Activated CD4-positive, alpha-beta T cell treated with anti-CD3 and anti-CD28 coated beads, Interleukin-10, Interleukin-2, amounts not matched to agents 100 ng/mL and 50 ng/mL, durations not matched to agents 16 hours and 8 hours (primary cell): Measurements from ENCODE around the gene MARVELD1.
"Not testable (repeated sequence)": the region's sequence is repeated elsewhere in the genome, so short reads cannot be mapped to it uniquely, and the experiment has no call there.

Experiments
- DNase-seq: peaks from one replicate; pipeline ENCODE4 v3.0.0-alpha.2; 2020

The MARVELD1 gene

DNA sequence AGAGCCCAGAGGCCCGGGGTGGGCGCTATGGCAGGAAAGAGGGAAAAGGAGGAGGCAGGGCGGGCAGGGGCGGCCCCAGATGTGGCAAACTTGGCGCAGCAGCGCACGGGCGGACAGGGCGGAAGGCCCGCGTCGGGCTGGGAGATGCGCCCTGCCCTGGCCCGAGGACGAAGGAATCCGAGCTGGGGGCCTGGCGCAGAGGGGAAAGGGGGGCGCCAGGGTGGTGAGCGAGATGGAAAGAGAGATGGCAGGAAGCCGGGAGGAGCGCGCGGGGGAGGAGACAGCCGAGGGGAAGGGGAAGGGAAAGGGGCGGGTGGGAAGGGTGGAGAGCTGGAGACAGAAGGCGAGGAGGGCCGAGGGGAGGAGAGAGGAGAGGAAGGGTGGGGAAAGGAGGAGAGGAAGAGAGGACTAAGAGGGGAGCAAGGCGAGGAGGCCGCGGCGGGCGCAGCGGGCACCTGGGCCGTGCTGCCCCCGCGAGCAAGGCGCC lies at the start of gene MARVELD1:
MARVELD1 (plus strand) TSS at position 392 of the 487 bp plus-strand sequence. CDS start 147 bp downstream, outside the sequence.
- DNase-seq, result peak; percentile 34

DNA sequence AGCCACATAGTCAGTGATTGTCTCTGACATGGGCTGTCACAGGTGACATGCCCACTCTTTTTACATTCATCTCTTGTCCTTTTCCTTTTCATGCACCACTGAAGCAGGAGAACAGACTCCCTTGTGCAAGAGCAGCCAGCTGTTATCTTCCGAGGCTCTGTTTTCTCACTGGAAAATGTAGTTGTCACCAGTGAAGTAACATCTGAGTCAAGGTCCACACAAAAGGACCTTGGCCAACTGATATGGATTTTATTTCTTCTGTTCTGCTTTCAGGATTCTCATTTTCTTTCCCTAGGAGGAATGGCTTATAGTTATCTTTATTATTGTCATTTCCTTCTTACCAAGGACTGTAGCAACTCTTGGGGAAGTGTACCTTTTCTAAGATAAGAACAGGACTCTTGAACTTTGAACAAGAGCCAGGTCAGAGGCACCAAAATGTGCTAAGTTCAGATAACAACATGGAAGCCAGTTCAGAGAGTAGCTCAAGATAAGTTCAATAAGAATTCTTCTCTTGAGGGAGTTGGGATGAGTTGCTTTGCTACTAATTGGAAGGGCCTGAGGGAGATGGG lies 49.2 kb upstream of the MARVELD1 start:
- no peak for DNase-seq

DNA sequence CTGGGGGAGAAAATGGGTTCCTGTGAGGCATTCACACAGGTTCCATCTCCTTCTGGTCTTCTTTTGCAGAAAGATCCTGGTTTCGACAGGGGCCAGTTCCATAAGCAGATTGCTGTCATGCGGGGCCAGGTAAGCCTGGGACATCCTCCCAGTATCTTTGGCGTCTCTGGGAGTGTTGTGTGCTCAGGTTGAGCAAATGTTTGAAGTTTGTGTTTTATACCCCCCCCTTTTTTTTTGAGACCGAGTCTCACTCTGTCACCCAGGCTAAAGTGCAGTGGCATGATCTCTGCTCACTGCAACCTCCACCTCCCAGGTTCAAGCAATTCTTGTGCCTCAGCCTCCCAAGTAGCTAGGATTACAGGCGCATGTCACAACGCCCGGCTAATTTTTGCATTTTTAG lies 46.5 kb upstream of the MARVELD1 start:
- DNase-seq, result no peak

DNA sequence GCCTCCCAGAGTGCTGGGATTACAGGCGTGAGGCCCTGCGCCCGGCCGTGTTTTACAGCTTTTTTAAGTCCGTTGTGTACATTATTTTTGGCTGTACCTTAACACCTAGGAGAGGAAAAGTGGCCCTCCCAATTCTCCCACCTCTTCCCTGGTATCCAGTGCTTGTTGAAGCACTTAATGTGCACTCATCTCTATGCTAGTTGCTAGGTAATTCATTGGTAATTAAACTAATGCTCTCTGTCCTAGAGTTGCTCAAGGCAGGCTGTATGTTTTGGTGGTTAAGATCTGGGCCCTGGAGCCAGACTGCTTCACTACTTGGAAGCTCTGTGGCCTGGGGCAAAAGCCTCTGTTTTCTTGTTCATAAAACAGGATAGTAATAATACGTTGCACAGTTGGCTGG lies 46.1 kb upstream of the MARVELD1 start:
- DNase-seq, result no peak

DNA sequence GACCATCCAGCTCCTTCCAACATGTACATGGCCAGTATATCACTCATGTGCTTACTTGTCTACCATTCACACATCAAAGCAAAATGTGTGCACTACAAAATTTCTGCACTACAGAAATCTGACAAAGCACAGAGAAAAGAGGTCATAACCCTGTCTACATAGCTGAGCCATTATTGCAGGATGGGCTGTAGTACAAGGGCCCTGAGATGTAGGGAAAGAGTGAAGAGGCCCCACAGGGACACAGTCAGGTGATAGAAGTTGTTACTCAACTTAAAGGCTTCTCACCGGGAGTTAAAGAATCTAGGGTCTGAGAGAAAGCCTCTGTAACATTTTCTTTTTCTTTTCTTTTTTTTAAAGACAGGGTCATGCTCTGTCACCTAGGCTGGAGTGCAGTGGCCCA lies 44.0 kb upstream of the MARVELD1 start:
- no peak for DNase-seq

DNA sequence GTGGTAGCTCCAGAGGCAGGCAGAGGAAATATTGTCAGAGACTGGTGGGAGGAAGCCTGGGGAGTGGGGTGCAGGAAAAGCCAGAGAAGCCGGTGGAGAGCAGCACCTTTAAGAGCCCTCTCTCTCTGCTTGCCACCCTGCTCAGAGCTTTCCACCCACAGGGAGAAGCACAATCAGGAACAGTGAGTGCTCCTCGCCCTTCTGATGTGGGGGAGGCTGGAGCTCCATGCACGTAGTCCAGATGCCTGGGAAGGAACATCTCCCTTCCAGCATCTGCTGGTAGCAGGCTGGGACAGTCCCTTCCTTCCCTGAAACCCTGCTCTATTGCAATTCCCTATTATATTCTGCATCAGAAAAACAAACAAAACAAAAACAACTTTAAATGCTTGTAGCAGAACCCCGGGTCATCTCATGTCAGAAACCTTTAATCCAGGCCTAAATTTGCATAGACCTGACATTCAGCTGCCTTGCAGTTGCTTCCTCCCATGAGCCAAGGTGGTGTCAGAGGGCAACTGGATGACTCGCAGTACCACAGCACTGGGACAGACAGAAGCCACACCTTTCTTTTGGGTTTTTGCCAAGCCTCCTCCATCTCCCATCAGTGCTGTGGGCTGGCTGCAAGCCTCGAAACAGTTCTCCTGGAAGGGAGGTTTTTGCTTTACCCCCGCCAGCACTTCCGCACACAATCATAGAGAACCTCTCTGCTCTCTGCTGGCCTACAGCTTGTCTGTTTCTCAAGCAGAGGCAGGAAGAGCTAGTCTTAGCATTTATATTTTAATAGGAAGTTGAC lies 39.6 kb upstream of the MARVELD1 start:
- DNase-seq, result peak; percentile 38

DNA sequence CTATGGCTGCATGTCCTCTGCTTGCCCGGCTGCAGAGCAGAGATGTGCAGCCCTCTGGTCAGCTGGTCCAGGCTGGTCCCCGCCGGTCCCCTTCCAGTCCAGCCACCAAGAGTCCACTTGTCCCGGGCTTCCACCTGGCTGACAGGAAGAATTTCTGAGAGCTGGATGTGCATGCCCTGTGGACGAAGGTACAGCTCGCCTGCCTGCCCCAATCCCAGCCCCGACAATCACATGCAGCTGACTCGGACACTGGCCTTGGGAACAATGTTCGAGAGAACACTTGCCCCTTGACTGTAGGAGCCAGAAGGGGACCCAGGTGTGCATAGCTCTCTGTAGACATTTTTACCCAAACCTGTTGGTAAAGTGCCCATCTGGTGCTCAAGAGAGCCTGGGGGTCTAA lies 38.3 kb upstream of the MARVELD1 start:
- DNase-seq, result no peak

DNA sequence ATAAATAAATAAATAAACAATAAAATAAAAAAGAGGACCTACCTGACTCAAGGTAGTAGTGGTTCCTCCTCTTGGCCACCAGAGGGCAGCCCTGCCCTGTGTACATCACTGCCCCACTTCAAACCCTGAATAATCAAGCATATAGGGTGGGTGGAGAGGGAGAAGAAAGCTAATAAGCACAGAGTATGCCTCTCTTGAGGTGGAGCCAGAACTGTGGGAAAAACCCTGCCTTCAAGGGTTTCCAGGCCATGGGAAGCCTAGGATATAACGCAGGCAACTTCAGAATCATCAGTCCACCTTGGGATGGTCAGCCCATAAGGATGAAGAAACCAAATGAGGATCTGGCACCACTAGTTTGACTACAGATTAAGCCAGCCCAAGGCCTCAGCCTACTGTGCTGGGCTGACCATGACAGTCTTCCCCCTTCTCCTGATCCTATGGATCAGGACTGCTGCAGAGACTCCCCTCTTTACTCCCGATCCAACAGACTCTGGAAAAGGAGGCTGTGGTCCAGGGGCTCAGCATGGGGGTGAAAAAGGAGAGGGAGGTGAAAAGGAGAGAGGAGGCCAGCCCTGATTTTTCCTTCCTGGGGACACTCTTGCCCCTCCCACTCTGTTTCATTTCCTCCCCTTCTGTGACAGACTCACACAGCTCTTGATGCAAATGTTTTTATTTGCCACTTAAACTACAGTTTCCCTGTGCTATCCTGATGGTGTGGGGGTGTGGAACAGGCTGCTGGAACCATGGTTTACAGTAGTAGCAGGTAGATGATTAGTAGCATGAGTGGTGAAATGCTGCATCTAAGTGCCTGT lies 36.6 kb upstream of the MARVELD1 start:
- peak; percentile 52 for DNase-seq

DNA sequence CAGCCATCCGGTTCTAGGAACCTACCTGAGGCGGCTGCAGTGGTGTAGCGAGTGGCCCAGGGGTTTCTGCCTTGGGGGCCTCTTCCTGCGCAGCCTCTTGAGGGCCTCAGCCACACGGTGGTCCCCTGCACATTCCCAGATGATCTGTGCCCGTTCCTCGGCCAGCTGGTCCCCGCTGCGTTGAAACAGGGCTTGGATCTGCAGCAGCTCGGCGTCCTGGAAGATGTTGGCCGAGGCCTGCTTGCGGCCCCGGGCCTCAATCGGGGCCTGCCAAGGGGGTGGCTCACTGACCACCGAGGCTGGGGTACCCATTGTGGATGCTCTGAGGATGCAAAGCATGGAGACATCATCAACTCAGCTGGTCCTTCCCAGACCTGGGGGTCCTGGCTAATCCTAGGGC lies 33.9 kb upstream of the MARVELD1 start:
- no peak for DNase-seq

DNA sequence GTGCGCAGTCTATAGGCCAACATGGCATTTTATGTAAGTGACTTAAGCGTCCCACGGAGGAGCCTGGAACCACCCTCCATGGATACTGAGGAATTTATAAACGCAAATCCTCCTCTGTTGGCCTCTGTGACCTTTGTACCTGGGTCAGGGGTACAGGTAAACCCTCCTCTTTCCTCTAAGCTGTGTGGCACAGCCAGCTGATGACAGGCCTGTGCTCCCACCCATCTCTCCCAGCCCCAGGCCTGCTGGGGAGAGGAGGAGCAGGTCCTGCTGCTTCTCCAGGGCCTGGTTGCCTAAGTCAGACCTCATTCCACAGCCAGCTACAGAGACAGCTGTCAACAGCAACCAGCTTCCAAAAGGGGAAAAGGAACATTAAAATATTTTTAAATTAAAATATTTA lies 31.5 kb upstream of the MARVELD1 start:
- no peak for DNase-seq

DNA sequence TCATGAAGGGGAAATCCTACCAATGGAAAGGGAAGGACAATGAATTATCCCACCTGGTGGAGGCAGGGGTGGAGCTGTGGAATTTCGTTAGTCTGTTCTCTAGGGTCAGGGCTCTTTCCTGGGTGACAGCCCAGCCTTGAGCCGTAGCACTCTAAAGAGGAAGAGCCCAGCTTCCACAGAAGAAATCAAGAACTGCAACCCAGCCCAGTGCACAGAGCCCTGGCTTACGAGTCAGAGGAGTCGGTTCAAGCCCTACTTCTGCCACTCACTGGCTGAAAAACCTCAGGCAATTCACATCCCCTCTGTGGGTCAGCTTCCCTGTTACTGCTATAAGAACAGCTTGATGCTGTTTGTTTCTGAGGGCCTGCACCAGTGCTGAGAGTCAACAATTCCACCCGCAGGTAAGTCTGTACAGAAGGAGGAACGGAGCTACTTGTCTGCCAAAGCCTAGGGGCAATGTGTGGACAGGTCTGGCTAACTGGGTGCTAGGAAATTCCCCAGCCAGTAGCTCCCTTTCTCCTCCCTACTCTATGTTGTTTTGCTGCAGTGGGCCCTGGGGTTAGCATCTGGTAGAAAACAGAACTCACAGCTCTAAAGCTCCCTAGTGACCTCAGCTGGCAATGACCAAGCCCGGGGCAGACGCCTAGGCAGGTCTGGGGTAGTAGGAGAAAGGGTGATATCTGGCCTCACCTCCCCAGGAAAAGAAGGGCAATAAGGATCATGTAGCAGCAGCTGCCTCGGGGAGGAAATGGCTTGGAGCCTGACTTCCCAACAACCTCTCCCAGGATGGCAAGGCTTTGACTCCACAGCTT lies 29.8 kb upstream of the MARVELD1 start:
- DNase-seq, result no peak

DNA sequence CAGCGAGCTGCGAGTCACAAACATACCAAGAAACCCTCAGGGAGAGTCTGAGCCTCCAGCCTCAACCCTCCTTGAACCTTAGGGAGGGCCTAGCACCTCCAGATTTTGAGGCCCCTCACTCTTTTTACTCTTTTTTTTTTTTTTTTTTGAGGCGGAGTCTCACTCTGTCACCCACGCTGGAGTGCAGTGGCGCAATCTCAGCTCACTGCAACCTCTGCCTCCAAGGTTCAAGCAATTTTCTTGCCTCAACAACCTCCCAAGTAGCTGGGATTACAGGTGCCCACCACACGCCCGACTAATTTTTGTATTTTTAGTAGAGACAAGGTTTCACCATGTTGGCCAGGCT lies 29.2 kb upstream of the MARVELD1 start:
- not testable (repeated sequence) for DNase-seq

DNA sequence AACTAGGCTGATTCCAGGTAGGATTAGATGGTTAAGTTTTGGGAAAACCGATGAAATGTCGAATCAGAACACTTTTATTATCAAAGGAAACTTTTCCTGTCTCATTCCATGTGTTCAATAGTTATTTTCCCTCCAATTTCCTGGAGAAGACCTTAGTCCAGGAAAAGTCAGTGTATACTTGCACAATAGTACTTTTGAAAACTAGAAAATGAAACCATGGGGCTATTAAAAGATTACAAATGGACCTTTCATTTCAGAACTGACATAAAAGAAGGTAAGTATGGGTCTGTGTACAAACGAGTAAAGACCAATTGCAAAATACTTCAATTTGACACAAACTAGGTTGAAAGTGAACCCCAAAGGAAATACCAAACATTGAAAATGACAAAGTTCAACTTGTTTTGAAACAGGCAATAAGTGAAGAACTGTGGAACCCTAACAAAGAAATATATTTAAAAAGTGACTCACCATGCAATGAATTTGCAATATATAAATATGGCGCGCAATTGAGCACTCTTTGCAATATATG lies 28.6 kb upstream of the MARVELD1 start:
- DNase-seq, result no peak

DNA sequence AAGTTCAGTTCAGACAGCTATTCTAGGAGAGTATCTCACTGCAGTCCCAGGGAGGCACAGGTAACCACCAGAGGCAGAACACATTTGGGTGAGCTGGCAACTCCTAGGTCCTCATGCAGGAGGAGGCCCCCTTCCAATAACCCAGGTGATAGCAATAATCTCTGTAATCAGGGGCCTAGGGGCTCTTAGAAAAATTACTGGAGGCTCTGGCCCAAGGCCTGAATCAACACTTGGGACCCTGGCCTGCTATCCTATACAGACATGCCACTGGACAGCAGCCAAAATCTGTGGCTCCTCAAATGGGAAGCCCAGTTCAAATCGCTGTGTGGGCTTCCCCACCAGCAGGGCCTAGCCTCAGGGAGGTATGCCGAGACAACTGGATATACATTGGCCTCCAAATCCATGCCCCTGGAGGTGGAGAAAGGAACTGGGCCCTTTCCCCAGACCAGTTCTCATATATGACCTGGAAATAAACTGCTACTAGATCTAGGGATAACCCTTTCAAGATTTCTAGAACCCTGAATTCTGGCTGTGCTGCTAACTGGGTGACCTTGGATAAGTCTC lies 28.1 kb upstream of the MARVELD1 start:
- DNase-seq, result no peak

DNA sequence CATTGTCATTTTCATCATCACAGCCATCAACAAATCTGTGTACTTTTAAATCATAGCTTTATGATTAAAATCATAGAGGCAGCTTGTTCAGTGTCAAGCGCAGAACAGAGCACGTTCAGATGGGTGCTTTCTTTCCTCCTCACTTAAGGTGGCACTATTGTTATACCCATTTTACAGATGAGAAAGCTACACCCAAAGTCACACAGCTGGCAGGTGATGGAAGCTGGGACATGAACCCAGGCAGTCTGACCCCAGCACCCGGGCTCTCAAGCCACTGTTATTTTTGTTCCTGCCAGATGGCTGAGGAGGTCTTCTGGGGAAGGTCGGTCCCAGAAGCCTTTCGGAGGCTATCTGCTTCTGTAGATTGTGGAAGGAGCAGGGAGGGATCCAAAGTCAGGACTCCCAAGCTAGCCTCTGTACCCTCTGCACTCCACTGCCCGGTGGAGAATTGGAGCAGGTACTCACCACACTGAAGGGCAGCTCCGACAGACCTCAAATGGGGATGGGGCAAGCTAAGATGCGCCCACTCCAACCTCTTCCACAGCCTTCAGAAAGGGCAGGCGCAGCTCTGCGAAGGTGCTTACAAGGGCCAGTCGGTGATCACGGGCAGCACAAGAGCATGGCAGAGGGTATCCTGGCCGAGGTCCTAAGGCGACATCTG lies 27.1 kb upstream of the MARVELD1 start:
- peak; percentile 34 for DNase-seq

DNA sequence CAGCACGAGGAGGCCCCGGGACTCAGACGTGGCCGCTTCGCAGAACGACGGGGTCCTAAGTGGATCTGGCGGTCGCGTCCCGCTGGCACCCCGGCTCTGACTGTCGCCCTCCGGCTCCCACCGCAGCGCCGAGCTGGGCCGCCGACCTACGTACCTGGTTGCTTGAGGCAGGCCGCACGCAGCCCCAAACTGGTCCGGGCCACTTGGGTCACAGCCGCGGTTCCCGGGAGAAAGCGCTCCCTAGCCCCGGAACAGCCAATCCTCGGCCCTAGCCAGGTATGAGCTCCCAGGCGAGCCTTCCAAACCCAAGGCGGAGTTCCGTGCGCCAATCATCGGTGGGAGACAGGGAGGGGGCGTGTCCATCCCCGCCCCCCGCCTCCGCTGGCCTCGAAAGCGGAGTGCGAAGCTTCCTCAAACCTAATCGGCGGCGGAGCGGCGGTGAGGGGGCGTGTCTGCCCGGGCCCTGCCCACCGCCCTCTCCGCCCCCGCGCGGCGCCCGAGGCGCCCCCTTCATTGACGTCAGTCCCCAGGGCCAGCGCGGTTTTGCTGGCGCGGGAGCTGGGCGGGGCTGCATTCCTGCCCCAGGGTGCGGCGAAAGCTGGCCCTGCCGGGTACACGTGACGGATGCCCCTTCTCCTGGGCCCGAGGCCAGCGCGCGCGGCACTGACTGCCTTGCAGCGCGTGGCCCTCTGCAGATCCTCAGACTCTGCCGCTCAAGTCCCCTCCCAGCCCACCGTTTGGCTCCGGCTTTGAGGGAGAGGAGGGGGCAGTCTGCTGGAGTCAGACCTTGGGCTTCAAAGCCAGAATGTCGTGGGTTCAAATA lies 26.4 kb upstream of the MARVELD1 start, which contains the start of gene AVPI1:
AVPI1 (minus strand) TSS at position 280 of the 823 bp plus-strand sequence. CDS start 7,336 bp downstream, outside the sequence.
- peak; percentile 95 for DNase-seq

DNA sequence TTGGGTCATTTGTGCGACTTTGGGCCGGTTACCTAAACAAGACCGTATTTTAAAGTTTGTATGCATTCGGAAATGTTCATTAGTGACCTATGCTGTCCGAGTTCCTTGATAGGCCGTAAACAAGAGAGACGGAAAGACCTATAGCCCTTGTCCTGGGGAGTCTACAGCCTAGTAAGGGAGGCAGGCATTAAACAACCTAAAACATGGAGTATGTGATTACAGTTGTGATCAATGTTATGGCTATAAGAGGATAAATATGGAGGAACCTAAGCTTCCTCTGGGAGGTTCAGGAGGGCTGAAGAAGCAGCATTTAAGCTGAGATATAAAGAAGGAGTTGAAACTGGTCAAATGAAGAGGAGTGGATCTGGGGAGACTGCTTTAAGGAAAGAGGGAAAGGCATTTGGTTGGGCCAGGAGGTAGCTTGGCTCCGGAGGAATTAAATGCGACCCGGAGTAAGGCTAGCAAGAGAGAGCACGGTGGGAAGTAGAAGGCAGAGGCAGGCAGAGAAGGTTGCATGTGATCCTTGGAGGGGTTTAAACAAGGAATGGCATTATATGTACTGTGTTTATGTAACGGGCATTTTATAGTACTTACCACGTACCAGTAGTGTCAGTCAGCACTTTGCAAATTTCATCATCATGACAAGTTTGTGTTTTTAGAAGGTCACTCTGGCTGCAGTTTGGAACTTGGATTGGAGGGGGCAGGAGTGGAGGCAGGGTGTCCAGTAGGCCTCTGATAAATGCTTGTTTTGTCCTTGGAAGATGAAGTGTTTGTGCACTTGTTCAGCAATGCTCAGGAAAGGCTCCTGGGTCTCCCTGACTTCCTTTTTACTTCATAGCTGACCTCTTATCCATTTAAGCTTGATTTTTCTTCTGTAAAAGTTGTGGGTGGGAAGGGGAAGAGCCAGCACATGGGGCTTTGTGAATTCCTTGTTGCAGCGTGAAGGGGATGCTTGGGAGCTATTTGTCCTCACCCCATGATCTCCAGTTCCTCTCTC lies 25.4 kb upstream of the MARVELD1 start:
- DNase-seq, result no peak

DNA sequence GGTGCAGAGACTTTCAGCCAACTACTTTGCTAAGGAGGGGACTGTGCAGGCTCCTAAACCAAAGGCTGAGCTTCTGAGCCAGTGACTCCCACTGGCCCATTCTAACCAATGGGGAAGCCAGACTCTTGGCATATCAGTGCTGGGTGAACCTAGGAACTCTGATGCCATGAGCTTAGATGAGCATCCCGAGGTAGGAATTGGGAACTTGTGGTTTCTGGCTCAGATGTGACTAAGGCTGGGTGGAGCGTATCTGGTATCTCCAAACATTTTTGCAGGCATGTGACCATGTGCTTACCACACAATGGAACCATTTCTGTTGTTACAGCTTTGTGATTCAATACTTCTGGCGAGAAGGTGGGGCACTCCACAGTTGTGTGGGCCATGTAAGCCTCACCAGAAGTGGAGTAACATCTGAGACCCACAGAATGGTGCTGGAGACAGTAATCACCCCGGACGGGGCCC lies 23.9 kb upstream of the MARVELD1 start:
- DNase-seq, result no peak

DNA sequence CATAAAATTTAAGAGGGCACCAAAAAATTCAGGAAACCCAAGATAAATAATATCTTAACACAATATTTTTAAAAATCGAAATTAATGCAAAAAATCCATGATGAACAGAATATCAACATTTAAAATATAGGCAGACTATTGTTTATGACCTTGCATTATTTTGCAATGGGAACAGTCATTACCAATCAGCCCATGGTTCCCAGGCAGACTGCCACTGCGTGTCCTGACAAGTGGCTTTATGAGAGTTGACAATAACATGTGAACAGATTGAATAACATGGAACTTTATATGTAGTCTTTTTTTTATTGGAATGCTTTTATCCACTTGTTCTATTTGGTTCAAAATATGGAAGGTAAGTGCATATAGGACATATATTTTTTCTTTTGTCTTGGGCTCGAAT lies 23.4 kb upstream of the MARVELD1 start:
- DNase-seq, result no peak
